Activated T-helper 2 cell treated with anti-CD3 and anti-CD28 coated beads, Interferon-gamma antibody, Interleukin-2, Interleukin-4, amounts not matched to agents 10 μg/mL and 5 μg/mL and 100 μg/mL, durations not matched to agents 14 hours and 24 hours and 36 hours (primary cell): Measurements from ENCODE around the gene CBR3. TPM values are rescaled to one million over a fixed set of nuclear protein-coding genes. Genes with fewer than 3 reads are reported as not detected.

Experiments used
- DNase-seq: peaks from one replicate; pipeline ENCODE4 v3.0.0; 2021; ENCODE audit warnings: low spot score
- H3K27ac Mint-ChIP-seq: one replicate; pipeline ENCODE4 v1.8.0; 2021; ENCODE audit warnings: mixed read lengths
- H3K27me3 Mint-ChIP-seq: one replicate; pipeline ENCODE4 v1.8.0; 2021; ENCODE audit warnings: low read depth, mixed read lengths
- H3K36me3 Mint-ChIP-seq: one replicate; pipeline ENCODE4 v1.8.0; 2021; ENCODE audit warnings: low read depth, mixed read lengths
- H3K4me1 Mint-ChIP-seq: one replicate; pipeline ENCODE4 v1.8.0; 2021; ENCODE audit warnings: low read depth, mixed read lengths
- H3K4me3 Mint-ChIP-seq: one replicate; pipeline ENCODE4 v1.8.0; 2021; ENCODE audit warnings: low read depth, mild to moderate bottlenecking, moderate library complexity, mixed read lengths
- H3K9me3 Mint-ChIP-seq: one replicate; pipeline ENCODE4 v1.8.0; 2021; ENCODE audit warnings: mixed read lengths
- intact Hi-C: fragments of 100-400 bp; cut with micrococcal nuclease; formaldehyde crosslinking; loops from one replicate; pipeline ENCODE4 v1.15.1; 2023
- total RNA-seq: library from RNA; stranded (reverse); gene quantifications from 2 replicates; pipeline ENCODE4 v1.2.3, GENCODE V29; 2022

The CBR3 gene
- total RNA-seq, 1 donor from 2014 or later: 23.2 TPM

GRCh38 chr21:36104317-36105300, 30.3 kb upstream of the CBR3 start:
- peak overlapping the region; percentile 54 for H3K27ac Mint-ChIP-seq
- no peaks in the 10 kb centered on the region for H3K36me3 Mint-ChIP-seq
- H3K4me1 Mint-ChIP-seq: peaks cover 11% of the 10 kb centered on the region
- H3K9me3 Mint-ChIP-seq: no peaks in the 10 kb centered on the region
- H3K27me3 Mint-ChIP-seq: peaks cover 36% of the 10 kb centered on the region
- no peak for DNase-seq
- H3K4me3 Mint-ChIP-seq: peak overlapping the region; percentile 67
- intact Hi-C loops: loop anchor here (1.0 kb wide), 1 partner anchor 39 kb away; no protein-coding TSS in a partner anchor

GRCh38 chr21:36105327-36105842, 29.5 kb upstream of the CBR3 start:
- DNase-seq: no peak
- H3K27me3 Mint-ChIP-seq: peaks cover 39% of the 10 kb centered on the region
- peaks cover 7% of the 10 kb centered on the region for H3K4me1 Mint-ChIP-seq
- no peaks in the 10 kb centered on the region for H3K9me3 Mint-ChIP-seq
- H3K27ac Mint-ChIP-seq: no peak overlapping the region
- H3K4me3 Mint-ChIP-seq: peak overlapping the region; percentile 67
- intact Hi-C loops: no loop called here
- no peaks in the 10 kb centered on the region for H3K36me3 Mint-ChIP-seq

GRCh38 chr21:36109868-36110267, 25.0 kb upstream of the CBR3 start:
- Mint-ChIP-seq H3K4me1 (peaks cover 9% of the 10 kb centered on the region), H3K27ac (no peak overlapping the region), H3K4me3 (no peak overlapping the region), H3K27me3 (peaks cover 31% of the 10 kb centered on the region), H3K9me3 (no peaks in the 10 kb centered on the region), H3K36me3 (no peaks in the 10 kb centered on the region)
- intact Hi-C loops: no loop called here
- DNase-seq: no peak

GRCh38 chr21:36111238-36111637, 23.6 kb upstream of the CBR3 start:
- Mint-ChIP-seq H3K4me1 (peaks cover 9% of the 10 kb centered on the region), H3K27ac (no peak overlapping the region), H3K36me3 (no peaks in the 10 kb centered on the region), H3K27me3 (peaks cover 21% of the 10 kb centered on the region), H3K9me3 (no peaks in the 10 kb centered on the region), H3K4me3 (no peak overlapping the region)
- intact Hi-C loops: no loop called here
- DNase-seq: no peak

GRCh38 chr21:36113647-36114428, 21.0 kb upstream of the CBR3 start:
- Mint-ChIP-seq H3K4me3 (peak overlapping the region; percentile 76), H3K9me3 (no peaks in the 10 kb centered on the region), H3K4me1 (peaks cover 9% of the 10 kb centered on the region), H3K36me3 (no peaks in the 10 kb centered on the region), H3K27ac (peak overlapping the region; percentile 88), H3K27me3 (peaks cover 3% of the 10 kb centered on the region)
- DNase-seq: peak; percentile 47
- intact Hi-C loops: no loop called here

GRCh38 chr21:36115138-36115730, 19.6 kb upstream of the CBR3 start:
- no peak for DNase-seq
- no peaks in the 10 kb centered on the region for H3K36me3 Mint-ChIP-seq
- intact Hi-C loops: no loop called here
- no peaks in the 10 kb centered on the region for H3K27me3 Mint-ChIP-seq
- peaks cover 9% of the 10 kb centered on the region for H3K4me1 Mint-ChIP-seq
- no peak overlapping the region for H3K4me3 Mint-ChIP-seq
- H3K9me3 Mint-ChIP-seq: no peaks in the 10 kb centered on the region
- H3K27ac Mint-ChIP-seq: no peak overlapping the region

- Mint-ChIP-seq H3K4me1 (peaks cover 9% of the 10 kb centered on the region), H3K36me3 (no peaks in the 10 kb centered on the region), H3K9me3 (no peaks in the 10 kb centered on the region), H3K4me3 (no peak overlapping the region), H3K27ac (no peak overlapping the region), H3K27me3 (no peaks in the 10 kb centered on the region)
- DNase-seq: no peak
- intact Hi-C loops: no loop called here
Observed at GRCh38 chr21:36117286-36117741, 17.6 kb upstream of the CBR3 start.

- intact Hi-C loops: no loop called here
- no peaks in the 10 kb centered on the region for H3K27me3 Mint-ChIP-seq
- H3K9me3 Mint-ChIP-seq: no peaks in the 10 kb centered on the region
- H3K4me3 Mint-ChIP-seq: no peak overlapping the region
- H3K27ac Mint-ChIP-seq: no peak overlapping the region
- no peaks in the 10 kb centered on the region for H3K36me3 Mint-ChIP-seq
- H3K4me1 Mint-ChIP-seq: peaks cover 3% of the 10 kb centered on the region
- no peak for DNase-seq
Observed at GRCh38 chr21:36120304-36120888, 14.5 kb upstream of the CBR3 start.

GRCh38 chr21:36122977-36123376, 11.9 kb upstream of the CBR3 start:
- intact Hi-C loops: no loop called here
- DNase-seq: no peak
- Mint-ChIP-seq H3K9me3 (no peaks in the 10 kb centered on the region), H3K27ac (no peak overlapping the region), H3K4me3 (no peak overlapping the region), H3K4me1 (peaks cover 11% of the 10 kb centered on the region), H3K36me3 (no peaks in the 10 kb centered on the region), H3K27me3 (no peaks in the 10 kb centered on the region)

GRCh38 chr21:36124395-36124794, 10.5 kb upstream of the CBR3 start:
- DNase-seq: no peak
- H3K36me3 Mint-ChIP-seq: no peaks in the 10 kb centered on the region
- H3K4me1 Mint-ChIP-seq: peaks cover 14% of the 10 kb centered on the region
- intact Hi-C loops: no loop called here
- H3K9me3 Mint-ChIP-seq: no peaks in the 10 kb centered on the region
- H3K4me3 Mint-ChIP-seq: no peak overlapping the region
- H3K27me3 Mint-ChIP-seq: no peaks in the 10 kb centered on the region
- H3K27ac Mint-ChIP-seq: no peak overlapping the region

GRCh38 chr21:36125512-36126207, 9.2 kb upstream of the CBR3 start:
- no peak overlapping the region for H3K4me3 Mint-ChIP-seq
- peak; percentile 39 for DNase-seq
- no peaks in the 10 kb centered on the region for H3K36me3 Mint-ChIP-seq
- H3K9me3 Mint-ChIP-seq: no peaks in the 10 kb centered on the region
- intact Hi-C loops: no loop called here
- H3K27ac Mint-ChIP-seq: no peak overlapping the region
- H3K27me3 Mint-ChIP-seq: no peaks in the 10 kb centered on the region
- peaks cover 19% of the 10 kb centered on the region for H3K4me1 Mint-ChIP-seq

GRCh38 chr21:36126208-36126565, 8.7 kb upstream of the CBR3 start:
- no peaks in the 10 kb centered on the region for H3K9me3 Mint-ChIP-seq
- intact Hi-C loops: no loop called here

More at GRCh38 chr21:36126208-36126565, 8.7 kb upstream of the CBR3 start:
- no peaks in the 10 kb centered on the region for H3K27me3 Mint-ChIP-seq
- no peak for DNase-seq
- H3K4me3 Mint-ChIP-seq: no peak overlapping the region
- H3K36me3 Mint-ChIP-seq: no peaks in the 10 kb centered on the region
- H3K27ac Mint-ChIP-seq: no peak overlapping the region
- H3K4me1 Mint-ChIP-seq: peaks cover 23% of the 10 kb centered on the region
